Epithelial cell of proximal tubule (primary cell): ENCODE data around the gene MEX3A. TPM values are rescaled to one million over a fixed set of nuclear protein-coding genes. Genes with fewer than 3 reads are reported as not detected.
"Not testable (repeated sequence)": the region's sequence is repeated elsewhere in the genome, so short reads cannot be mapped to it uniquely, and the experiment has no call there.

Experiments used
- DNase-seq: peaks from one replicate; pipeline ENCODE4 v3.0.0-alpha.2; 2011; ENCODE audit warnings: low read depth
- H3K4me3 ChIP-seq: 2 replicates; pipeline ENCODE4 v1.5.1; 2011; ENCODE audit warnings: low read depth, mild to moderate bottlenecking, low read length
- CTCF ChIP-seq: conservative IDR thresholded peaks from 2 replicates; pipeline ENCODE4 v1.5.1; 2012; ENCODE audit warnings: low read depth, mild to moderate bottlenecking, low read length
- total RNA-seq: library from RNA; depleted of rRNA; stranded (reverse); fragments of >200 nt; gene quantifications from 2 replicates; pipeline ENCODE4 v1.2.3, GENCODE V29; 2015

MEX3A gene
- total RNA-seq, 1 donor from 2014 or later: 14.8 TPM

GRCh38 chr1:156075162-156075561 is 7.1 kb downstream of the MEX3A start:
- no peak for DNase-seq
- no peak overlapping the region for H3K4me3 ChIP-seq

GRCh38 chr1:156074661-156075060 is 7.6 kb downstream of the MEX3A start:
- no peak for DNase-seq
- no peak for TF ChIP-seq CTCF
- no peak overlapping the region for H3K4me3 ChIP-seq

More at GRCh38 chr1:156075162-156075561, 7.1 kb downstream of the MEX3A start:
- no peak for TF ChIP-seq CTCF

GRCh38 chr1:156073740-156074139 is 8.5 kb downstream of the MEX3A start:
- TF ChIP-seq CTCF: no peak
- DNase-seq: no peak
- no peak overlapping the region for H3K4me3 ChIP-seq

GRCh38 chr1:156073110-156073687 is 9.1 kb downstream of the MEX3A start:
- H3K4me3 ChIP-seq: no peak overlapping the region
- no peak for TF ChIP-seq CTCF
- no peak for DNase-seq

- TF ChIP-seq CTCF: no peak
- DNase-seq: no peak
- H3K4me3 ChIP-seq: no peak overlapping the region
Observed at GRCh38 chr1:156072251-156072650, 10.0 kb downstream of the MEX3A start.

- not testable (repeated sequence) for H3K4me3 ChIP-seq, DNase-seq
Observed at GRCh38 chr1:156071332-156071816, 10.9 kb downstream of the MEX3A start.

GRCh38 chr1:156070548-156070947 is 11.7 kb downstream of the MEX3A start:
- TF ChIP-seq CTCF: no peak
- no peak for DNase-seq
- no peak overlapping the region for H3K4me3 ChIP-seq
